ENCODE results near the gene RPTOR. TPM values are rescaled to one million over a fixed set of nuclear protein-coding genes. Genes with fewer than 3 reads are reported as not detected.

Gene RPTOR
- total RNA-seq, 1 donor from 2014 or later = 53.7 TPM

GRCh38 chr17:80904036-80904753 is 359.6 kb downstream of the RPTOR start:
- H3K27me3 Mint-ChIP-seq (ENCODE audit: low read depth) = no peaks in the 10 kb centered on the region
- H3K27ac Mint-ChIP-seq = no peak overlapping the region
- no peaks in the 10 kb centered on the region for H3K4me1 Mint-ChIP-seq
- H3K4me3 Mint-ChIP-seq = no peak overlapping the region
- H3K9me3 Mint-ChIP-seq = no peaks in the 10 kb centered on the region
- TF ChIP-seq CTCF (IDR thresholded peaks at IDR 0.05; ENCODE audit: unreplicated experiment) = no peak
- DNase-seq (ENCODE audit: low spot score in 2 of 2, unreplicated experiment in 2 of 2) = no peak
- H3K36me3 Mint-ChIP-seq = peaks cover 13% of the 10 kb centered on the region

- no peaks in the 10 kb centered on the region for H3K4me1 Mint-ChIP-seq
- no peak for TF ChIP-seq CTCF (IDR thresholded peaks at IDR 0.05; ENCODE audit: unreplicated experiment)
- no peaks in the 10 kb centered on the region for H3K9me3 Mint-ChIP-seq
- no peak overlapping the region for H3K4me3 Mint-ChIP-seq
- no peak for DNase-seq (ENCODE audit: low spot score in 2 of 2, unreplicated experiment in 2 of 2)
- no peak overlapping the region for H3K27ac Mint-ChIP-seq
- peaks cover 21% of the 10 kb centered on the region for H3K36me3 Mint-ChIP-seq
- H3K27me3 Mint-ChIP-seq (ENCODE audit: low read depth) = no peaks in the 10 kb centered on the region
Observed at GRCh38 chr17:80905586-80906230, 361.1 kb downstream of the RPTOR start.

GRCh38 chr17:80906364-80907259 is 362.0 kb downstream of the RPTOR start:
- H3K36me3 Mint-ChIP-seq = peaks cover 24% of the 10 kb centered on the region
- no peaks in the 10 kb centered on the region for H3K9me3 Mint-ChIP-seq
- DNase-seq (ENCODE audit: low spot score in 2 of 2, unreplicated experiment in 2 of 2) = no peak
- H3K27me3 Mint-ChIP-seq (ENCODE audit: low read depth) = no peaks in the 10 kb centered on the region
- no peak overlapping the region for H3K27ac Mint-ChIP-seq
- H3K4me1 Mint-ChIP-seq = no peaks in the 10 kb centered on the region
- no peak overlapping the region for H3K4me3 Mint-ChIP-seq
- no peak for TF ChIP-seq CTCF (IDR thresholded peaks at IDR 0.05; ENCODE audit: unreplicated experiment)

GRCh38 chr17:80907281-80907680 is 362.6 kb downstream of the RPTOR start:
- Mint-ChIP-seq H3K27me3 (ENCODE audit: low read depth) (no peaks in the 10 kb centered on the region), H3K4me3 (no peak overlapping the region), H3K27ac (no peak overlapping the region), H3K9me3 (no peaks in the 10 kb centered on the region), H3K36me3 (peaks cover 19% of the 10 kb centered on the region), H3K4me1 (no peaks in the 10 kb centered on the region)
- no peak for DNase-seq (ENCODE audit: low spot score in 2 of 2, unreplicated experiment in 2 of 2)
- TF ChIP-seq CTCF (IDR thresholded peaks at IDR 0.05; ENCODE audit: unreplicated experiment) = no peak

- Mint-ChIP-seq H3K4me3 (no peak overlapping the region), H3K27me3 (ENCODE audit: low read depth) (no peaks in the 10 kb centered on the region), H3K36me3 (peaks cover 19% of the 10 kb centered on the region), H3K4me1 (no peaks in the 10 kb centered on the region), H3K27ac (no peak overlapping the region), H3K9me3 (no peaks in the 10 kb centered on the region)
- no peak for DNase-seq (ENCODE audit: low spot score in 2 of 2, unreplicated experiment in 2 of 2)
- no peak for TF ChIP-seq CTCF (IDR thresholded peaks at IDR 0.05; ENCODE audit: unreplicated experiment)
Observed at GRCh38 chr17:80908211-80908610, 363.6 kb downstream of the RPTOR start.

Data from mesothelial cell of epicardium (in vitro differentiated cells).